ENCODE data around the gene CHMP4A. TPM values are rescaled to one million over a fixed set of nuclear protein-coding genes. Genes with fewer than 3 reads are reported as not detected.

CHMP4A gene
- 92.5 TPM for polyA plus RNA-seq
- long read RNA-seq, donor 1, transcript CHMP4A-201 (6 exons, 1,393 nt), result major isoform, 21 of 25 reads
- long read RNA-seq, donor 1, partial matches to known transcripts, result 0 of 25 reads
- long read RNA-seq, donor 1, other reads (novel, unspliced or antisense), result 0 of 25 reads
- long read RNA-seq, donor 2, transcript CHMP4A-201 (6 exons, 1,393 nt), result major isoform, 52 of 58 reads
- long read RNA-seq, donor 2, partial matches to known transcripts, result 0 of 58 reads
- long read RNA-seq, donor 2, other reads (novel, unspliced or antisense), result 0 of 58 reads
- long read RNA-seq, donor 3, result 0 reads
- long read RNA-seq, donor 4, partial matches to known transcripts, result 0 of 3 reads
- long read RNA-seq, donor 4, other reads (novel, unspliced or antisense), result 0 of 3 reads
- long read RNA-seq, donor 5, transcript CHMP4A-201 (6 exons, 1,393 nt), result major isoform, 16 of 18 reads
- long read RNA-seq, donor 5, partial matches to known transcripts, result 0 of 18 reads
- long read RNA-seq, donor 5, other reads (novel, unspliced or antisense), result 0 of 18 reads
- long read RNA-seq, donor 6, transcript CHMP4A-201 (6 exons, 1,393 nt), result major isoform, 22 of 27 reads
- long read RNA-seq, donor 6, partial matches to known transcripts, result 0 of 27 reads
- long read RNA-seq, donor 6, other reads (novel, unspliced or antisense), result 0 of 27 reads
- long read RNA-seq, donor 7, transcript CHMP4A-201 (6 exons, 1,393 nt), result major isoform, 8 of 11 reads
- long read RNA-seq, donor 7, partial matches to known transcripts, result 0 of 11 reads
- long read RNA-seq, donor 7, other reads (novel, unspliced or antisense), result 0 of 11 reads
- long read RNA-seq, donor 8, transcript CHMP4A-201 (6 exons, 1,393 nt), result major isoform, 58 of 61 reads
- long read RNA-seq, donor 8, partial matches to known transcripts, result 0 of 61 reads
- long read RNA-seq, donor 8, other reads (novel, unspliced or antisense), result 0 of 61 reads
- long read RNA-seq, donor 9, transcript CHMP4A-201 (6 exons, 1,393 nt), result major isoform, 31 of 44 reads
- long read RNA-seq, donor 9, partial matches to known transcripts, result 8 of 44 reads
- long read RNA-seq, donor 9, other reads (novel, unspliced or antisense), result 0 of 44 reads
- long read RNA-seq, donor 10, transcript CHMP4A-201 (6 exons, 1,393 nt), result major isoform, 37 of 50 reads
- long read RNA-seq, donor 10, partial matches to known transcripts, result 13 of 50 reads
- long read RNA-seq, donor 10, other reads (novel, unspliced or antisense), result 0 of 50 reads
- long read RNA-seq, donor 11, transcript CHMP4A-201 (6 exons, 1,393 nt), result major isoform, 22 of 24 reads
- long read RNA-seq, donor 11, partial matches to known transcripts, result 0 of 24 reads
- long read RNA-seq, donor 11, other reads (novel, unspliced or antisense), result 0 of 24 reads

GRCh38 chr14:24212924-24213865, at the start of gene CHMP4A:
Gene CHMP4A (minus strand): TSS chr14:24213488. CDS start chr14:24213439, 49 bp downstream.
- peak; percentile 97 for DNase-seq
- Histone ChIP-seq H3K36me3 (ENCODE audit: control insufficient read depth, insufficient read depth, low read length) (peaks cover 37% of the 10 kb centered on the region), H3K27ac (ENCODE audit: low read length) (peak within 1 kb of the TSS; percentile 98), H3K9me3 (ENCODE audit: control insufficient read depth, low read depth, low read length) (no peaks in the 10 kb centered on the region), H3K4me3 (ENCODE audit: low read length) (peak within 1 kb of the TSS; percentile 79), H3K4me1 (ENCODE audit: control insufficient read depth, insufficient read depth, low read length) (peaks cover 18% of the 10 kb centered on the region), H3K27me3 (ENCODE audit: control insufficient read depth, insufficient read depth, low read length) (no peaks in the 10 kb centered on the region)
- no CpG with 5 or more reads among the region's 53 CpGs for WGBS (ENCODE audit: insufficient coverage, low lambda C conversion rate)

- no peak overlapping the region for H3K27ac ChIP-seq (ENCODE audit: low read length)
- no peak overlapping the region for H3K4me3 ChIP-seq (ENCODE audit: low read length)
- H3K27me3 ChIP-seq (ENCODE audit: control insufficient read depth, insufficient read depth, low read length), result no peaks in the 10 kb centered on the region
- WGBS (ENCODE audit: insufficient coverage, low lambda C conversion rate), result no CpG with 5 or more reads among the region's 19 CpGs
- no peaks in the 10 kb centered on the region for H3K9me3 ChIP-seq (ENCODE audit: control insufficient read depth, low read depth, low read length)
- DNase-seq, result no peak
- no peaks in the 10 kb centered on the region for H3K4me1 ChIP-seq (ENCODE audit: control insufficient read depth, insufficient read depth, low read length)
- H3K36me3 ChIP-seq (ENCODE audit: control insufficient read depth, insufficient read depth, low read length), result peaks cover 13% of the 10 kb centered on the region
Observed at GRCh38 chr14:24261969-24262327, 48.7 kb upstream of the CHMP4A start.

- Histone ChIP-seq H3K27me3 (ENCODE audit: control insufficient read depth, insufficient read depth, low read length) (no peaks in the 10 kb centered on the region), H3K36me3 (ENCODE audit: control insufficient read depth, insufficient read depth, low read length) (peaks cover 7% of the 10 kb centered on the region), H3K4me3 (ENCODE audit: low read length) (no peak overlapping the region), H3K9me3 (ENCODE audit: control insufficient read depth, low read depth, low read length) (no peaks in the 10 kb centered on the region), H3K4me1 (ENCODE audit: control insufficient read depth, insufficient read depth, low read length) (no peaks in the 10 kb centered on the region), H3K27ac (ENCODE audit: low read length) (no peak overlapping the region)
- DNase-seq, result no peak
- WGBS (ENCODE audit: insufficient coverage, low lambda C conversion rate), result no CpG with 5 or more reads among the region's 20 CpGs
Observed at GRCh38 chr14:24261256-24261968, 48.1 kb upstream of the CHMP4A start.

- WGBS (ENCODE audit: insufficient coverage, low lambda C conversion rate), result no CpG with 5 or more reads among the region's 4 CpGs
- Histone ChIP-seq H3K27ac (ENCODE audit: low read length) (no peak overlapping the region), H3K4me1 (ENCODE audit: control insufficient read depth, insufficient read depth, low read length) (no peaks in the 10 kb centered on the region), H3K4me3 (ENCODE audit: low read length) (no peak overlapping the region), H3K9me3 (ENCODE audit: control insufficient read depth, low read depth, low read length) (no peaks in the 10 kb centered on the region), H3K36me3 (ENCODE audit: control insufficient read depth, insufficient read depth, low read length) (peaks cover 3% of the 10 kb centered on the region), H3K27me3 (ENCODE audit: control insufficient read depth, insufficient read depth, low read length) (no peaks in the 10 kb centered on the region)
- DNase-seq, result no peak
Observed at GRCh38 chr14:24260780-24261157, 47.5 kb upstream of the CHMP4A start.

- WGBS (ENCODE audit: insufficient coverage, low lambda C conversion rate), result no CpG with 5 or more reads among the region's 16 CpGs
- H3K27ac ChIP-seq (ENCODE audit: low read length), result no peak overlapping the region
Observed at GRCh38 chr14:24260026-24260779, 46.9 kb upstream of the CHMP4A start.

GRCh38 chr14:24259282-24260025, 46.2 kb upstream of the CHMP4A start:
- no peak for DNase-seq
- Histone ChIP-seq H3K27me3 (ENCODE audit: control insufficient read depth, insufficient read depth, low read length) (no peaks in the 10 kb centered on the region), H3K4me3 (ENCODE audit: low read length) (no peak overlapping the region), H3K36me3 (ENCODE audit: control insufficient read depth, insufficient read depth, low read length) (peaks cover 3% of the 10 kb centered on the region), H3K27ac (ENCODE audit: low read length) (no peak overlapping the region), H3K4me1 (ENCODE audit: control insufficient read depth, insufficient read depth, low read length) (no peaks in the 10 kb centered on the region), H3K9me3 (ENCODE audit: control insufficient read depth, low read depth, low read length) (no peaks in the 10 kb centered on the region)
- 94% methylated on average over 3 of the region's 16 CpGs for WGBS (ENCODE audit: insufficient coverage, low lambda C conversion rate)

More at GRCh38 chr14:24260026-24260779, 46.9 kb upstream of the CHMP4A start:
- no peaks in the 10 kb centered on the region for H3K27me3 ChIP-seq (ENCODE audit: control insufficient read depth, insufficient read depth, low read length)
- no peaks in the 10 kb centered on the region for H3K4me1 ChIP-seq (ENCODE audit: control insufficient read depth, insufficient read depth, low read length)
- peaks cover 2% of the 10 kb centered on the region for H3K36me3 ChIP-seq (ENCODE audit: control insufficient read depth, insufficient read depth, low read length)
- no peak overlapping the region for H3K4me3 ChIP-seq (ENCODE audit: low read length)
- no peaks in the 10 kb centered on the region for H3K9me3 ChIP-seq (ENCODE audit: control insufficient read depth, low read depth, low read length)
- DNase-seq, result no peak

- WGBS (ENCODE audit: insufficient coverage, low lambda C conversion rate), result no CpG with 5 or more reads among the region's 18 CpGs
- H3K36me3 ChIP-seq (ENCODE audit: control insufficient read depth, insufficient read depth, low read length), result peaks cover 5% of the 10 kb centered on the region
- no peak for DNase-seq
- no peaks in the 10 kb centered on the region for H3K9me3 ChIP-seq (ENCODE audit: control insufficient read depth, low read depth, low read length)
- H3K4me1 ChIP-seq (ENCODE audit: control insufficient read depth, insufficient read depth, low read length), result no peaks in the 10 kb centered on the region
- no peak overlapping the region for H3K4me3 ChIP-seq (ENCODE audit: low read length)
- no peak overlapping the region for H3K27ac ChIP-seq (ENCODE audit: low read length)
- no peaks in the 10 kb centered on the region for H3K27me3 ChIP-seq (ENCODE audit: control insufficient read depth, insufficient read depth, low read length)
Observed at GRCh38 chr14:24258548-24259265, 45.4 kb upstream of the CHMP4A start.

- WGBS (ENCODE audit: insufficient coverage, low lambda C conversion rate), result no CpG with 5 or more reads among the region's 9 CpGs
- Histone ChIP-seq H3K9me3 (ENCODE audit: control insufficient read depth, low read depth, low read length) (no peaks in the 10 kb centered on the region), H3K27ac (ENCODE audit: low read length) (no peak overlapping the region), H3K4me3 (ENCODE audit: low read length) (no peak overlapping the region), H3K4me1 (ENCODE audit: control insufficient read depth, insufficient read depth, low read length) (no peaks in the 10 kb centered on the region), H3K27me3 (ENCODE audit: control insufficient read depth, insufficient read depth, low read length) (no peaks in the 10 kb centered on the region), H3K36me3 (ENCODE audit: control insufficient read depth, insufficient read depth, low read length) (peaks cover 5% of the 10 kb centered on the region)
- DNase-seq, result peak in 1 of 2 donors; percentile 42
Observed at GRCh38 chr14:24258119-24258518, 44.8 kb upstream of the CHMP4A start.

Data from large intestine (tissue), 12 donors.